HepG2 (cell line): ENCODE results near the gene MED25. TPM values are rescaled to one million over a fixed set of nuclear protein-coding genes. Genes with fewer than 3 reads are reported as not detected.

ENCODE experiments used
- ATAD3A ChIP-seq: sonication (generic); formaldehyde crosslinking; IDR thresholded peaks from 2 replicates; pipeline ENCODE4 v1.4.0; 2020; ENCODE audit warnings: missing genetic modification reagents
- E2F2 ChIP-seq: sonication (generic); formaldehyde crosslinking; IDR thresholded peaks from 2 replicates; pipeline ENCODE4 v1.4.0; 2020; ENCODE audit warnings: missing genetic modification reagents, borderline replicate concordance
- KAT8 ChIP-seq: IDR thresholded peaks from 2 replicates; pipeline ENCODE4 v1.6.1; 2016; ENCODE audit warnings: missing genetic modification reagents, missing compliant biosample characterization
- KLF6 ChIP-seq: IDR thresholded peaks from 2 replicates; pipeline ENCODE4 v1.8.0; 2016; ENCODE audit warnings: missing biosample characterization, missing genetic modification reagents
- MED13 ChIP-seq: sonication (generic); formaldehyde crosslinking; IDR thresholded peaks from 2 replicates; pipeline ENCODE4 v1.5.0; 2020; ENCODE audit warnings: missing genetic modification reagents
- NAIF1 ChIP-seq: sonication (generic); formaldehyde crosslinking; IDR thresholded peaks from 2 replicates; pipeline ENCODE4 v1.5.0; 2020; ENCODE audit warnings: mild to moderate bottlenecking, missing genetic modification reagents, borderline replicate concordance
- NFIB ChIP-seq: sonication (generic); formaldehyde crosslinking; IDR thresholded peaks from 2 replicates; pipeline ENCODE4 v1.9.0; 2021; ENCODE audit warnings: missing genetic modification reagents, mild to moderate bottlenecking, borderline replicate concordance
- PAXIP1 ChIP-seq: sonication (generic); formaldehyde crosslinking; conservative IDR thresholded peaks from 2 replicates; pipeline ENCODE4 v1.4.0; 2020; ENCODE audit warnings: mild to moderate bottlenecking, missing genetic modification reagents, moderate library complexity
- PLSCR1 ChIP-seq: sonication (generic); formaldehyde crosslinking; IDR thresholded peaks from 2 replicates; pipeline ENCODE4 v1.5.0; 2020; ENCODE audit warnings: missing genetic modification reagents, mild to moderate bottlenecking, borderline replicate concordance
- SALL1 ChIP-seq: sonication (generic); formaldehyde crosslinking; IDR thresholded peaks from 2 replicates; pipeline ENCODE4 v1.8.0; 2022; ENCODE audit warnings: mild to moderate bottlenecking, missing genetic modification reagents
- ZFP90 ChIP-seq: sonication (generic); formaldehyde crosslinking; IDR thresholded peaks from 2 replicates; pipeline ENCODE4 v1.8.0; 2022; ENCODE audit warnings: missing genetic modification reagents, mild to moderate bottlenecking, inconsistent platforms, borderline replicate concordance
- ZNF101 ChIP-seq: sonication (generic); formaldehyde crosslinking; IDR thresholded peaks from 2 replicates; pipeline ENCODE4 v1.4.0; 2020; ENCODE audit warnings: mild to moderate bottlenecking, low read depth, missing genetic modification reagents, borderline replicate concordance
- ZNF407 ChIP-seq: sonication (generic); formaldehyde crosslinking; IDR thresholded peaks from one replicate; pipeline ENCODE4 v1.5.1; 2020; ENCODE audit warnings: mild to moderate bottlenecking, missing genetic modification reagents; ENCODE audit errors: not compliant biosample characterization
- ZNF451 ChIP-seq: sonication (generic); formaldehyde crosslinking; IDR thresholded peaks from 2 replicates; pipeline ENCODE4 v1.5.0; 2020; ENCODE audit warnings: mild to moderate bottlenecking, missing genetic modification reagents
- polyA plus RNA-seq, 8 experiments: library from polyadenylated mRNA; depleted of rRNA in 3 of 8; stranded (reverse) in 7 of 8; unstranded in 1 of 8; fragments of >200 nt; fragmentation: Illumina TruSeq in 4 of 8; extraction: Trizol in 4 of 8; gene quantifications; 2 replicates each; pipeline versions ENCODE4 v1.2.1 to v1.2.3, GENCODE V29; 2011 to 2016; ENCODE audit warnings: low read depth in 4 of 8, missing spikeins in 1 of 8, mixed read lengths in 1 of 8; ENCODE audit not compliant: insufficient read depth in 1 of 8
- total RNA-seq, 5 experiments: library from RNA; depleted of rRNA; stranded (reverse); fragments of >200 nt; fragmentation: Illumina TruSeq; extraction: Trizol; gene quantifications; 2 replicates each; pipeline ENCODE4 v1.2.3, GENCODE V29; 2016; ENCODE audit warnings: low read depth in 1 of 5

The MED25 gene
- total and polyA plus RNA-seq, 2 of the 13 experiments (the other 11 are each of a cell fraction or from before 2014, with no cell fraction given), result 11.1 to 15.1 TPM

GRCh38 chr19:49866933-49867782 lies 49.1 kb downstream of the MED25 start, which contains the start of gene PNKP (continued):
- TF ChIP-seq ZNF407 (CRISPR knock-in tag), result no peak
- no peak for TF ChIP-seq ZNF101
- TF ChIP-seq SALL1, result peak; percentile 78
- TF ChIP-seq KAT8 (CRISPR knock-in tag), result peak; percentile 92
- TF ChIP-seq ZFP90, result 0 out of 2 replicates have a peak, but pooled peaks have one; percentile 59
- TF ChIP-seq ATAD3A (CRISPR knock-in tag), result no peak
- peak; percentile 14; the same call in 1 of the 2 replicates for TF ChIP-seq MED13
- no peak for TF ChIP-seq PLSCR1 (CRISPR knock-in tag)
- TF ChIP-seq E2F2 (CRISPR knock-in tag), result no peak
- TF ChIP-seq KLF6, result no peak
- no peak for TF ChIP-seq NFIB (CRISPR knock-in tag)
- TF ChIP-seq ZNF451 (CRISPR knock-in tag), result peak; percentile 79; the same call in 1 of the 2 replicates
- TF ChIP-seq PAXIP1 (CRISPR knock-in tag), result peak; percentile 78
- TF ChIP-seq NAIF1 (CRISPR knock-in tag), result peak; percentile 84
